GM18951 (cell line): ENCODE data around the gene ADARB2.

ENCODE experiments used
- POLR2A ChIP-seq: IDR thresholded peaks from 4 replicates; pipeline ENCODE4 v1.6.1; 2011; ENCODE audit warnings: mild to moderate bottlenecking; ENCODE audit not compliant: insufficient read length, insufficient read depth; ENCODE audit errors: extremely low read depth
- in situ Hi-C: fragments of 300-500 bp; cut with MboI; formaldehyde crosslinking; loops from one replicate; pipeline ENCODE4 v1.12.0; 2022; ENCODE audit warnings: low sequenced_read_pairs, mixed read lengths, inconsistent platforms; ENCODE audit not compliant: unreplicated experiment

Gene ADARB2

GRCh38 chr10:1287971-1288401 lies 449.3 kb downstream of the ADARB2 start:
- no peak for TF ChIP-seq POLR2A
- in situ Hi-C loops: no loop called here

GRCh38 chr10:1287487-1287886 lies 449.8 kb downstream of the ADARB2 start:
- in situ Hi-C loops: no loop called here

GRCh38 chr10:1284076-1284475 lies 453.2 kb downstream of the ADARB2 start:
- in situ Hi-C loops: no loop called here
- TF ChIP-seq POLR2A: no peak

More at GRCh38 chr10:1287487-1287886, 449.8 kb downstream of the ADARB2 start:
- TF ChIP-seq POLR2A: no peak

DNA sequence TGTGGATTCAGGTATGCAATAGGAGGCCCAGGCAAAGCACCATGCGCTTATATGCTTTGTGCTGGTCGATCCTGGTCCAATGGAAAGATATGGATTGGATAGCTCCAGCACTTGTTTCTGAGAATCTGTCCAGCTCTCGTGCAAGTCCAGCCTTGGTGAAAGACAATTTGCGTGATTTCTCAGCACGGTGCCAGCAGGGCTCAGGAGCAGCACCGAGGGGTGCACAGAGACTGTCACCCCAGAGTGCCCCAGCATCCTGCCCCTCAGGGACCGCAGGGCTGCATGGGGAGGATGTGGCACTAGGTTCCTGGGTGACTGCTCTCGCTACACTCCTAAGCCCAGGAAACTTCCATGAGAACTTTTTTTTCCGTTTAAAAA lies 455.9 kb downstream of the ADARB2 start:
- in situ Hi-C loops: no loop called here
- no peak for TF ChIP-seq POLR2A

DNA sequence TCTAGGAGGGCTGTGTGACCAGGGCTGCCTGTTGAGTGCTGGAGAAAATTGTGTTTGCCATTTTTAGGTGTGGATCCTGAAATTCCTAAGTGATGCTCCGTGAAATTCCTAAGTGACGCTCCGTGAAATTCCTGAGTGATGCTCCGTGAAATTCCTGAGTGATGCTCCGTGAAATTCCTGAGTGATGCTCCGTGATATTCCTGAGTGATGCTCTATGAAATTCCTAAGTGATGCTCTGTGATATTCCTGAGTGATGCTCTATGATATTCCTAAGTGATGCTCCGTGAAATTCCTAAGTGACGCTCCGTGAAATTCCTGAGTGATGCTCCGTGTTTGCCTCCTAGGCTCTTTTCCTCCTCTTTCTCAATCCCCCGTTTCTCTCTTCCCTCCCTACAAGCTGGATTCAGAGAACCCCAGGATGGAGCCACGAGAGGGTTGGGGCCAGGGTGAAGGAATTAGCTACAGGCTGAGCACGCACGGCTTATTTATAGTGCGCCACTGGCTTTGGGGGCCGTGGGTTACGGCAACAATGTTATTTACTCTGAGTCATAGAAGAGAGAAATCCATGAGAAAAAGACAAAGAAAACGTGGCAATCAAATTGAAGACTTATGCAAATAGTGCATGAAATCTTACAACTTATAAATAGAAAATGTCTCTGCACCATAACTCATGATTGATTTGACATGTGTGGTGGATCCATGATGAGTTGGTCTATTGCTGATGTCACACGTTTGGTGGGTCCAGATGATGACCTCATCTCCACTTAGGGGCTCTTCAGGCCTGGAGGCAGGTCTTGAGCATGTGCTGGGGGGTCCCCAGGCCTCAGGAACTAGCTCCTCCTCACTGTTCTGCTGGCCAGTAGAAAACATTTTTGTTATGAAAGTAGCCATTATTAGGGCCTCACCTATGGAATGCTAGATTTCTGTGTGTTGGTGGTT lies 456.6 kb downstream of the ADARB2 start:
- no peak for TF ChIP-seq POLR2A
- in situ Hi-C loops: no loop called here

DNA sequence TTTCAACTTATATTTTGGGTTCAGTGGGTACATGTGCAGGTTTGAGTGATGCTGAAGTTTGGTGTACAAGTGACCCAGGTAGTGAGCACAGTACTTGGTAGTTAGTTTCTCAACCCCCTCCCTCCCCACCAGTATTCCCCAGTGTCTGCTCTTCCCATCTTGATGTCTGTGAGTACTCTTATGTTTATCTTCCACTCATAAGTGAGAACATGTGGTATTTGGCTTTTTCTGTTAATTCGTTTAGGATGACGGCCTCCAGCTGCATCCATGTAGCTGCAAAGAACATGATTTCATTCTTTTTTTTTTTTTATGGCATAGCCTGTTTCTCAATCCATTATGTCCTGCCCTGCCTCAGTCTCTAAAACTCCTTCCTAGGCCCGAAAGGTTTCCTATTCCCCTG lies 459.0 kb downstream of the ADARB2 start:
- in situ Hi-C loops: no loop called here
- no peak for TF ChIP-seq POLR2A

- TF ChIP-seq POLR2A: no peak
- in situ Hi-C loops: no loop called here
Measured at GRCh38 chr10:1274701-1275544, 462.4 kb downstream of the ADARB2 start.

DNA sequence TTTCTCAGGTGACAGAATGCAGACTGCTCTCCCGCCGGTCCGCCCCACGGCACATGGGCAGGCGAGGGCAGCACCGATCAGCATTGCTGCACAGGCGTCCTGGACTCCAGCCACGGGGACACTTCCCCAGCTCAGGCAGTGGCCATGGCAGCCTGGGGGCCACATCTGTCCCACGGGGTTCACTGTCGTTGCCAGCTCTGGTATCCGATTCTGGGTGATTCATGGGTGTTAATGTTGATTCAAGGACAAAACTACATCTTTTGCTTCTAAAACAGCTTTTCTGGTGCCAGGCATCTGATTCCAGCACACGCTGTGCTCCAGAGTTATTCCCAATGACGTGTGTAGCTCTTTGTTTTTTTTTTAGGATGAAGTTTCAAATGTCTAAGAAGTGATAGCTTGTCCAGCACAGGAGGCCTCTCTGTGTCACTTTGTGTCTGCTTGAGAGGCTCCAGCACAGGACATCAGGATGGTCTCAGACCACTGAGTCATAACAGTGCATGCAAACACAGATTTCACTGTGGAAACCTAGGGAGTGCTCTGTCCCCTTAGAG lies 463.1 kb downstream of the ADARB2 start:
- TF ChIP-seq POLR2A: no peak
- in situ Hi-C loops: no loop called here

GRCh38 chr10:1273372-1274105 lies 463.8 kb downstream of the ADARB2 start:
- no peak for TF ChIP-seq POLR2A
- in situ Hi-C loops: no loop called here

GRCh38 chr10:1272777-1273161 lies 464.6 kb downstream of the ADARB2 start:
- in situ Hi-C loops: no loop called here

DNA sequence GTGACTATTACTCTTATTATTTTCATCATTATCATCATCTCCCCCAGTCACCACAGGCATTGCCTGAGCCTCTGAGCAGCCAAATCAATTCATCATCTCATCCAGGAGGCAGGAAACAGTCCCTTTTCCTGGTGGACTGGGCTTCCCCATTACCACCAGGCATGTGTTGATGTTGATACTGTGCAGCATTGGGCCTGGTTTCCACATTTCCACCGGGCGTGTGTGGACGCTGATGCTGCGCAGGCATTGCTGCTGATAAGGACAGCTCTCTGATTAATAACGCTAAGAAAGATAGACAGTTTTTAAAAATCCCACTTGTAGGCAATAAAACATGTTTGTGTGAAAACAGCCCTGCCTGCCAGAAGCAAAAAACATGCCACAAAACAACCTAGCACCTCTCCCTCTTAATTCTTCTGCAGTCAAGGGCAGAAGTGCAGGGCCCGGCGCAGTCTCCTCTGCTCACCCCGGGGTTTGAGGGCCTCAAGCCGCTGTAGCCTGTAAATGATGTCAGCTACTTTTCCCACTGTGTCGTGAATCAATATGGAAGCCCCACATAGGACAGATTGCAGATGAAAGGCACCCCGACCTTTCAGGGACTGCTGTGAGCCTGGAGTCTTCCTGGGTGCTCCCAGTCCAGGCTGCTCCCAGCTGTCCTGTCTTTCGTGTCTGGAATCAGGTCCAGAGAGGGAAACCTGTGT lies 465.1 kb downstream of the ADARB2 start:
- in situ Hi-C loops: no loop called here
- TF ChIP-seq POLR2A: no peak

More at GRCh38 chr10:1272777-1273161, 464.6 kb downstream of the ADARB2 start:
- TF ChIP-seq POLR2A: no peak

GRCh38 chr10:1270906-1271305 lies 466.4 kb downstream of the ADARB2 start:
- no peak for TF ChIP-seq POLR2A
- in situ Hi-C loops: no loop called here

- in situ Hi-C loops: no loop called here
Measured at GRCh38 chr10:1270490-1270889, 466.8 kb downstream of the ADARB2 start.

More at GRCh38 chr10:1270490-1270889, 466.8 kb downstream of the ADARB2 start:
- TF ChIP-seq POLR2A: no peak
